HUES48 (cell line): ENCODE measurements around the gene STARD3NL.
A peak's percentile ranks its signal among the peaks of the same experiment; 100 is the strongest.

Source experiments
- H3K27ac ChIP-seq: one replicate; pipeline ENCODE4 v1.7.0; 2013; ENCODE audit warnings: low read depth, low read length, inconsistent platforms
- H3K27me3 ChIP-seq: 2 replicates; pipeline ENCODE4 v1.6.1; 2013; ENCODE audit warnings: mild to moderate bottlenecking, low read length; ENCODE audit not compliant: control insufficient read depth, insufficient read depth
- H3K36me3 ChIP-seq: 2 replicates; pipeline ENCODE4 v1.6.1; 2013; ENCODE audit warnings: low read length; ENCODE audit not compliant: control insufficient read depth, insufficient read depth
- H3K4me1 ChIP-seq: 2 replicates; pipeline ENCODE4 v1.6.1; 2013; ENCODE audit warnings: mild to moderate bottlenecking, low read length; ENCODE audit not compliant: control insufficient read depth, insufficient read depth
- H3K4me3 ChIP-seq: 2 replicates; pipeline ENCODE4 v1.5.1; 2013; ENCODE audit warnings: mild to moderate bottlenecking, low read depth, low read length
- H3K9ac ChIP-seq: 2 replicates; pipeline ENCODE4 v1.6.1; 2013; ENCODE audit warnings: mild to moderate bottlenecking, low read depth, low read length, moderate library complexity
- H3K9me3 ChIP-seq: 2 replicates; pipeline ENCODE4 v1.6.1; 2013; ENCODE audit warnings: low read length; ENCODE audit not compliant: control insufficient read depth, insufficient read depth

Gene STARD3NL

GRCh38 chr7:38185395-38186307, 7.6 kb downstream of the STARD3NL start:
- no peak overlapping the region for H3K9ac ChIP-seq
- peaks cover 42% of the 10 kb centered on the region for H3K4me1 ChIP-seq
- no peaks in the 10 kb centered on the region for H3K36me3 ChIP-seq
- no peaks in the 10 kb centered on the region for H3K9me3 ChIP-seq
- no peaks in the 10 kb centered on the region for H3K27me3 ChIP-seq
- no peak overlapping the region for H3K27ac ChIP-seq
- no peak overlapping the region for H3K4me3 ChIP-seq

GRCh38 chr7:38186593-38187314, 8.7 kb downstream of the STARD3NL start:
- H3K27ac ChIP-seq, result no peak overlapping the region
- no peaks in the 10 kb centered on the region for H3K36me3 ChIP-seq
- H3K9me3 ChIP-seq, result no peaks in the 10 kb centered on the region
- no peaks in the 10 kb centered on the region for H3K27me3 ChIP-seq
- H3K4me1 ChIP-seq, result peaks cover 42% of the 10 kb centered on the region
- no peak overlapping the region for H3K9ac ChIP-seq
- H3K4me3 ChIP-seq, result no peak overlapping the region

GRCh38 chr7:38187794-38188440, 9.9 kb downstream of the STARD3NL start:
- Histone ChIP-seq H3K27me3 (no peaks in the 10 kb centered on the region), H3K9me3 (no peaks in the 10 kb centered on the region), H3K27ac (peak overlapping the region; percentile 29), H3K4me1 (peaks cover 49% of the 10 kb centered on the region), H3K36me3 (no peaks in the 10 kb centered on the region), H3K9ac (no peak overlapping the region), H3K4me3 (no peak overlapping the region)

- Histone ChIP-seq H3K9me3 (no peaks in the 10 kb centered on the region), H3K9ac (no peak overlapping the region), H3K36me3 (no peaks in the 10 kb centered on the region), H3K4me3 (no peak overlapping the region), H3K4me1 (peaks cover 51% of the 10 kb centered on the region), H3K27ac (peak overlapping the region; percentile 7), H3K27me3 (no peaks in the 10 kb centered on the region)
Observed at GRCh38 chr7:38189231-38189938, 11.3 kb downstream of the STARD3NL start.

GRCh38 chr7:38190011-38190410, 12.0 kb downstream of the STARD3NL start:
- no peak overlapping the region for H3K4me3 ChIP-seq
- peaks cover 51% of the 10 kb centered on the region for H3K4me1 ChIP-seq
- no peaks in the 10 kb centered on the region for H3K36me3 ChIP-seq
- no peak overlapping the region for H3K27ac ChIP-seq
- no peak overlapping the region for H3K9ac ChIP-seq
- H3K9me3 ChIP-seq, result no peaks in the 10 kb centered on the region
- H3K27me3 ChIP-seq, result no peaks in the 10 kb centered on the region

- H3K9me3 ChIP-seq, result no peaks in the 10 kb centered on the region
- H3K27me3 ChIP-seq, result no peaks in the 10 kb centered on the region
- H3K36me3 ChIP-seq, result no peaks in the 10 kb centered on the region
- H3K4me1 ChIP-seq, result peaks cover 50% of the 10 kb centered on the region
- H3K27ac ChIP-seq, result no peak overlapping the region
- no peak overlapping the region for H3K9ac ChIP-seq
- no peak overlapping the region for H3K4me3 ChIP-seq
Observed at GRCh38 chr7:38191791-38192190, 13.7 kb downstream of the STARD3NL start.

GRCh38 chr7:38192327-38192726, 14.3 kb downstream of the STARD3NL start:
- Histone ChIP-seq H3K36me3 (no peaks in the 10 kb centered on the region), H3K27me3 (no peaks in the 10 kb centered on the region), H3K4me3 (no peak overlapping the region), H3K9me3 (no peaks in the 10 kb centered on the region), H3K27ac (no peak overlapping the region), H3K9ac (no peak overlapping the region), H3K4me1 (peaks cover 45% of the 10 kb centered on the region)

- no peaks in the 10 kb centered on the region for H3K36me3 ChIP-seq
- no peaks in the 10 kb centered on the region for H3K27me3 ChIP-seq
- no peak overlapping the region for H3K9ac ChIP-seq
- no peak overlapping the region for H3K27ac ChIP-seq
- peaks cover 30% of the 10 kb centered on the region for H3K4me1 ChIP-seq
- H3K4me3 ChIP-seq, result no peak overlapping the region
- H3K9me3 ChIP-seq, result no peaks in the 10 kb centered on the region
Observed at GRCh38 chr7:38195804-38196595, 18.0 kb downstream of the STARD3NL start.

- Histone ChIP-seq H3K27ac (no peak overlapping the region), H3K9ac (no peak overlapping the region), H3K36me3 (no peaks in the 10 kb centered on the region), H3K4me3 (no peak overlapping the region), H3K9me3 (no peaks in the 10 kb centered on the region), H3K4me1 (peaks cover 21% of the 10 kb centered on the region), H3K27me3 (no peaks in the 10 kb centered on the region)
Observed at GRCh38 chr7:38198366-38198765, 20.3 kb downstream of the STARD3NL start.

GRCh38 chr7:38199154-38199553, 21.1 kb downstream of the STARD3NL start:
- Histone ChIP-seq H3K27ac (no peak overlapping the region), H3K9ac (no peak overlapping the region), H3K4me3 (no peak overlapping the region), H3K9me3 (no peaks in the 10 kb centered on the region), H3K4me1 (peaks cover 21% of the 10 kb centered on the region), H3K27me3 (no peaks in the 10 kb centered on the region), H3K36me3 (no peaks in the 10 kb centered on the region)
